Activated CD8-positive, alpha-beta memory T cell treated with anti-CD3 and anti-CD28 coated beads for 36 hours (primary cell): ENCODE results near the gene NPHP1. TPM values are rescaled to one million over a fixed set of nuclear protein-coding genes. Genes with fewer than 3 reads are reported as not detected.
"Not testable (repeated sequence)": the region's sequence is repeated elsewhere in the genome, so short reads cannot be mapped to it uniquely, and the experiment has no call there.

Experiments used
- CTCF ChIA-PET: fragments of 350-600 bp; sonication (Branson Sonifier 250); formaldehyde crosslinking; loops from one replicate; lab custom pipeline; 2021; ENCODE audit warnings: antibody characterized with exemption; lab: Charles Lee
- POLR2A ChIA-PET: fragments of 350-600 bp; sonication (Branson Sonifier 250); formaldehyde crosslinking; loops from one replicate; lab custom pipeline; 2021; ENCODE audit warnings: antibody characterized with exemption; lab: Charles Lee
- total RNA-seq, 2 experiments: library from RNA; stranded (reverse); gene quantifications; one replicate each; pipeline ENCODE4 v1.2.3, GENCODE V29; 2021

The NPHP1 gene
- total RNA-seq, 2 experiments from 2014 or later = 1.9 to 2.5 TPM

GRCh38 chr2:110113961-110114591 is 90.7 kb downstream of the NPHP1 start:
- ChIA-PET POLR2A (no interaction called here), CTCF (interaction anchor here (1.2 kb wide), 1 partner anchor 10 kb away, joined by 3 read pairs; no protein-coding TSS in a partner anchor)

- CTCF ChIA-PET, POLR2A ChIA-PET: not testable (repeated sequence)
These were observed 96.5 kb downstream of the NPHP1 start for GRCh38 chr2:110108291-110108690.

- POLR2A ChIA-PET = no interaction called here
- CTCF ChIA-PET = no interaction called here
These were observed 97.4 kb downstream of the NPHP1 start for GRCh38 chr2:110107092-110108079.

- CTCF ChIA-PET = no interaction called here
- POLR2A ChIA-PET = no interaction called here
These were observed 98.2 kb downstream of the NPHP1 start for GRCh38 chr2:110106642-110107041.

GRCh38 chr2:110105608-110106467 is 99.0 kb downstream of the NPHP1 start:
- CTCF ChIA-PET = interaction anchor here (1.2 kb wide), 1 partner anchor 10 kb away, joined by 5 read pairs; the partner anchor contains the start of gene MALL
- POLR2A ChIA-PET = no interaction called here

- CTCF ChIA-PET = interaction anchor here (1.2 kb wide), 1 partner anchor 10 kb away, joined by 5 read pairs; the partner anchor contains the start of gene MALL
- POLR2A ChIA-PET = no interaction called here
These were observed 99.6 kb downstream of the NPHP1 start for GRCh38 chr2:110105183-110105582.

GRCh38 chr2:110104025-110104771 is 100.6 kb downstream of the NPHP1 start:
- ChIA-PET CTCF (no interaction called here), POLR2A (no interaction called here)

GRCh38 chr2:110103061-110103961 is 101.5 kb downstream of the NPHP1 start:
- CTCF ChIA-PET = no interaction called here

GRCh38 chr2:110101901-110102803 is 102.7 kb downstream of the NPHP1 start:
- CTCF ChIA-PET = no interaction called here

More at GRCh38 chr2:110103061-110103961, 101.5 kb downstream of the NPHP1 start:
- POLR2A ChIA-PET = no interaction called here

GRCh38 chr2:110101280-110101844 is 103.5 kb downstream of the NPHP1 start:
- ChIA-PET POLR2A (no interaction called here), CTCF (no interaction called here)

More at GRCh38 chr2:110101901-110102803, 102.7 kb downstream of the NPHP1 start:
- POLR2A ChIA-PET = no interaction called here

- POLR2A ChIA-PET, CTCF ChIA-PET: not testable (repeated sequence)
These were observed 103.9 kb downstream of the NPHP1 start for GRCh38 chr2:110100880-110101279.

- POLR2A ChIA-PET = no interaction called here
- CTCF ChIA-PET = no interaction called here
These were observed 104.3 kb downstream of the NPHP1 start for GRCh38 chr2:110100480-110100879.

- POLR2A ChIA-PET = no interaction called here
- CTCF ChIA-PET = no interaction called here
These were observed 105.2 kb downstream of the NPHP1 start for GRCh38 chr2:110099471-110100225.

GRCh38 chr2:110099038-110099425 is 105.8 kb downstream of the NPHP1 start:
- ChIA-PET CTCF (no interaction called here), POLR2A (no interaction called here)

- CTCF ChIA-PET = no interaction called here
- POLR2A ChIA-PET = no interaction called here
These were observed 107.2 kb downstream of the NPHP1 start for GRCh38 chr2:110097506-110098220.
